Mesenchymal stem cell (in vitro differentiated cells and primary cell): ENCODE results near the gene CD163.

Experiments
- DNase-seq: peaks from one replicate; pipeline ENCODE4 v3.0.0-alpha.2; 2013
- H2AFZ ChIP-seq: one replicate; pipeline ENCODE4 v1.6.1; 2013; ENCODE audit warnings: low read depth, mild to moderate bottlenecking, control low read depth, inconsistent platforms, low read length, moderate library complexity
- H2AK5ac ChIP-seq: 2 replicates; pipeline ENCODE4 v1.6.1; 2013; ENCODE audit warnings: low read length, moderate library complexity, mild to moderate bottlenecking, inconsistent platforms; ENCODE audit not compliant: severe bottlenecking
- H2BK120ac ChIP-seq: one replicate; pipeline ENCODE4 v1.6.1; 2013; ENCODE audit warnings: low read depth, mild to moderate bottlenecking, inconsistent platforms, low read length, moderate library complexity
- H2BK12ac ChIP-seq, 2 experiments: one replicate each; pipeline ENCODE4 v1.6.1; 2013; ENCODE audit warnings: inconsistent platforms in 2 of 2, low read length in 2 of 2, mild to moderate bottlenecking in 2 of 2, moderate library complexity in 2 of 2, control low read depth in 1 of 2
- H2BK15ac ChIP-seq: one replicate; pipeline ENCODE4 v1.6.1; 2013; ENCODE audit warnings: mild to moderate bottlenecking, low read depth, inconsistent platforms; ENCODE audit not compliant: poor library complexity, severe bottlenecking
- H2BK5ac ChIP-seq: 2 replicates; pipeline ENCODE4 v1.6.1; 2013; ENCODE audit warnings: low read depth, mild to moderate bottlenecking, low read length, control low read depth, inconsistent platforms; ENCODE audit not compliant: poor library complexity, severe bottlenecking
- H3K14ac ChIP-seq, 2 experiments: one replicate each; pipeline ENCODE4 v1.6.1; 2013; ENCODE audit warnings: inconsistent platforms in 2 of 2, low read length in 2 of 2, control low read depth in 1 of 2, mild to moderate bottlenecking in 1 of 2, moderate library complexity in 1 of 2
- H3K18ac ChIP-seq, 2 experiments: one replicate each; pipeline ENCODE4 v1.6.1; 2013; ENCODE audit warnings: inconsistent platforms in 2 of 2, low read length in 2 of 2, control low read depth in 1 of 2, low read depth in 1 of 2, mild to moderate bottlenecking in 1 of 2
- H3K23ac ChIP-seq, 2 experiments: one replicate each; pipeline ENCODE4 v1.6.1; 2013; ENCODE audit warnings: inconsistent platforms in 2 of 2, low read length in 2 of 2, mild to moderate bottlenecking in 2 of 2, moderate library complexity in 2 of 2, control low read depth in 1 of 2
- H3K27ac ChIP-seq: 2 replicates; pipeline ENCODE4 v1.5.1; 2013; ENCODE audit warnings: mild to moderate bottlenecking, moderate library complexity, low read length, control low read depth, inconsistent platforms; ENCODE audit not compliant: poor library complexity, severe bottlenecking
- H3K27me3 ChIP-seq, 2 experiments: 2 replicates each; pipeline versions ENCODE4 v1.6.1 to v1.7.0; 2013; ENCODE audit warnings: low read length in 2 of 2, mild to moderate bottlenecking in 2 of 2, moderate library complexity in 2 of 2, control low read depth in 1 of 2, inconsistent platforms in 1 of 2; ENCODE audit not compliant: control insufficient read depth in 1 of 2, insufficient read depth in 1 of 2
- H3K36me3 ChIP-seq, 2 experiments: 2 replicates each; pipeline versions ENCODE4 v1.6.1 to v1.7.0; 2013; ENCODE audit warnings: low read length in 2 of 2, control low read depth in 1 of 2, inconsistent platforms in 1 of 2, low read depth in 1 of 2, mild to moderate bottlenecking in 1 of 2; ENCODE audit not compliant: insufficient read depth in 2 of 2, control insufficient read depth in 1 of 2
- H3K4ac ChIP-seq, 2 experiments: one replicate each; pipeline ENCODE4 v1.6.1; 2013; ENCODE audit warnings: inconsistent platforms in 2 of 2, low read length in 2 of 2, mild to moderate bottlenecking in 2 of 2, moderate library complexity in 2 of 2, control low read depth in 1 of 2, low read depth in 1 of 2
- H3K4me1 ChIP-seq: 2 replicates; pipeline ENCODE4 v1.6.1; 2013; ENCODE audit warnings: low read depth, low read length, control low read depth; ENCODE audit not compliant: control insufficient read depth, insufficient read depth
- H3K4me2 ChIP-seq: 2 replicates; pipeline ENCODE4 v1.6.1; 2013; ENCODE audit warnings: low read length, mild to moderate bottlenecking, inconsistent platforms; ENCODE audit not compliant: poor library complexity, severe bottlenecking
- H3K4me3 ChIP-seq, 2 experiments: 2 replicates each; pipeline versions ENCODE4 v1.5.1 to v1.7.0; 2013; ENCODE audit warnings: low read length in 2 of 2, mild to moderate bottlenecking in 2 of 2, control low read depth in 1 of 2, low read depth in 1 of 2; ENCODE audit not compliant: insufficient read depth in 1 of 2
- H3K79me1 ChIP-seq: replicated peaks from 2 replicates; pipeline ENCODE4 v1.6.1; 2013; ENCODE audit warnings: mild to moderate bottlenecking, control low read depth, low read length, inconsistent platforms; ENCODE audit not compliant: poor library complexity, severe bottlenecking
- H3K9ac ChIP-seq: 2 replicates; pipeline ENCODE4 v1.7.0; 2013; ENCODE audit warnings: mild to moderate bottlenecking, low read length, moderate library complexity
- H3K9me3 ChIP-seq: 2 replicates; pipeline ENCODE4 v1.7.0; 2013; ENCODE audit warnings: mild to moderate bottlenecking, low read length; ENCODE audit not compliant: control insufficient read depth
- H4K8ac ChIP-seq: one replicate; pipeline ENCODE4 v1.6.1; 2013; ENCODE audit warnings: inconsistent platforms, mild to moderate bottlenecking, low read length, moderate library complexity
- H4K91ac ChIP-seq: one replicate; pipeline ENCODE4 v1.6.1; 2013; ENCODE audit warnings: mild to moderate bottlenecking, low read length, inconsistent platforms
- WGBS: methylation state at CpG from one replicate; pipeline ENCODE4 v1.1.7; 2013; ENCODE audit warnings: mixed read lengths; 5-methylcytosine and 5-hydroxymethylcytosine counted together

CD163 gene

GRCh38 chr12:7495136-7495535, 8.4 kb downstream of the CD163 start:
- Histone ChIP-seq H2BK5ac (no peak overlapping the region), H3K4me3 (no peak overlapping the region), H2BK15ac (no peak overlapping the region), H3K79me1 (no peaks in the 10 kb centered on the region), H3K4me1 (no peaks in the 10 kb centered on the region), H2BK12ac (no peak overlapping the region), H2AFZ (no peak overlapping the region), H3K9ac (no peak overlapping the region), H3K27ac (no peak overlapping the region), H2AK5ac (no peak overlapping the region), H3K27me3 (no peaks in the 10 kb centered on the region), H2BK120ac (no peak overlapping the region), H3K14ac (no peak overlapping the region), H3K23ac (no peak overlapping the region), H4K8ac (no peak overlapping the region), H4K91ac (no peak overlapping the region), H3K4ac (no peak overlapping the region), H3K36me3 (no peaks in the 10 kb centered on the region), H3K4me2 (no peak overlapping the region), H3K18ac (no peak overlapping the region), H3K9me3 (no peaks in the 10 kb centered on the region)
- WGBS, result 100% methylated on average over 1 of the region's 3 CpGs
- no peak for DNase-seq

GRCh38 chr12:7493006-7493405, 10.6 kb downstream of the CD163 start:
- no peak overlapping the region for H3K9ac ChIP-seq
- H3K18ac ChIP-seq, result no peak overlapping the region
- no peak overlapping the region for H2BK120ac ChIP-seq
- no peak overlapping the region for H2BK15ac ChIP-seq
- no peaks in the 10 kb centered on the region for H3K27me3 ChIP-seq
- DNase-seq, result no peak
- no peak overlapping the region for H2BK12ac ChIP-seq
- no peaks in the 10 kb centered on the region for H3K9me3 ChIP-seq
- H3K79me1 ChIP-seq, result no peaks in the 10 kb centered on the region
- no peak overlapping the region for H3K27ac ChIP-seq
- no peak overlapping the region for H2AFZ ChIP-seq
- H3K4me1 ChIP-seq, result no peaks in the 10 kb centered on the region
- no peak overlapping the region for H3K14ac ChIP-seq
- H3K4me3 ChIP-seq, result no peak overlapping the region
- no peak overlapping the region for H2AK5ac ChIP-seq
- H2BK5ac ChIP-seq, result no peak overlapping the region
- H3K36me3 ChIP-seq, result no peaks in the 10 kb centered on the region
- no peak overlapping the region for H3K4me2 ChIP-seq
- WGBS, result 94% methylated on average over 3 of the region's 3 CpGs
- H4K91ac ChIP-seq, result no peak overlapping the region
- H4K8ac ChIP-seq, result no peak overlapping the region
- H3K23ac ChIP-seq, result no peak overlapping the region
- no peak overlapping the region for H3K4ac ChIP-seq

GRCh38 chr12:7486512-7486911, 17.1 kb downstream of the CD163 start:
- Histone ChIP-seq H2AFZ (no peak overlapping the region), H3K4me3 (no peak overlapping the region), H3K79me1 (no peaks in the 10 kb centered on the region), H3K27ac (no peak overlapping the region), H3K4me1 (no peaks in the 10 kb centered on the region), H2BK12ac (no peak overlapping the region), H3K9me3 (no peaks in the 10 kb centered on the region), H3K36me3 (no peaks in the 10 kb centered on the region), H4K91ac (no peak overlapping the region), H2BK120ac (no peak overlapping the region), H2BK15ac (no peak overlapping the region), H3K4me2 (no peak overlapping the region), H3K4ac (no peak overlapping the region), H2BK5ac (no peak overlapping the region), H3K27me3 (no peaks in the 10 kb centered on the region), H3K23ac (no peak overlapping the region), H3K14ac (no peak overlapping the region), H3K9ac (no peak overlapping the region), H2AK5ac (no peak overlapping the region), H3K18ac (no peak overlapping the region), H4K8ac (no peak overlapping the region)
- no peak for DNase-seq
- 83% methylated on average over 4 of the region's 6 CpGs for WGBS

- no peak overlapping the region for H3K23ac ChIP-seq
- no peak overlapping the region for H2AFZ ChIP-seq
- H3K18ac ChIP-seq, result no peak overlapping the region
- H2BK5ac ChIP-seq, result no peak overlapping the region
- H3K4me1 ChIP-seq, result no peaks in the 10 kb centered on the region
- no peaks in the 10 kb centered on the region for H3K27me3 ChIP-seq
- no peak overlapping the region for H4K91ac ChIP-seq
- no peak for DNase-seq
- no peak overlapping the region for H3K4me3 ChIP-seq
- H3K36me3 ChIP-seq, result no peaks in the 10 kb centered on the region
- H3K4ac ChIP-seq, result no peak overlapping the region
- H3K9ac ChIP-seq, result no peak overlapping the region
- H2BK120ac ChIP-seq, result no peak overlapping the region
- H3K9me3 ChIP-seq, result no peaks in the 10 kb centered on the region
- H3K27ac ChIP-seq, result no peak overlapping the region
- no peaks in the 10 kb centered on the region for H3K79me1 ChIP-seq
- H2BK15ac ChIP-seq, result no peak overlapping the region
- H3K4me2 ChIP-seq, result no peak overlapping the region
- 93% methylated on average over 2 of the region's 4 CpGs for WGBS
- no peak overlapping the region for H2AK5ac ChIP-seq
- no peak overlapping the region for H3K14ac ChIP-seq
- H2BK12ac ChIP-seq, result no peak overlapping the region
- no peak overlapping the region for H4K8ac ChIP-seq
Measured at GRCh38 chr12:7485095-7485494, 18.5 kb downstream of the CD163 start.
